Right lobe of liver (tissue), 4 donors: ENCODE measurements around the gene SCRN3.

Source experiments
- CTCF ChIP-seq, 4 donors: fragments of 200-600 bp in 3 of 4; fragments of 450-650 bp in 1 of 4; IDR thresholded peaks; one replicate each; pipeline versions ENCODE4 v1.5.1 to v1.8.0; 2016 to 2022; ENCODE audit warnings: antibody characterized with exemption in 4 of 4, mild to moderate bottlenecking in 2 of 4
- POLR2A ChIP-seq: fragments of 450-650 bp; IDR thresholded peaks from one replicate; pipeline ENCODE4 v1.6.1; 2017; ENCODE audit warnings: antibody characterized with exemption, mild to moderate bottlenecking
- donor health status: DM: no; HTN: no; CAD: no.
- donor health status: DM: no; HTN: no; CAD: no.
- donor health status: DM: no; HTN: yes; CAD: no.

- TF ChIP-seq CTCF (IDR thresholded peaks at IDR 0.05) (no peak), POLR2A (no peak)
Measured at GRCh38 chr2:174389542-174389941, 6.0 kb upstream of the SCRN3 start.
